Measurements from ENCODE around the gene ARMH2. TPM values are rescaled to one million over a fixed set of nuclear protein-coding genes. Genes with fewer than 3 reads are reported as not detected.

The ARMH2 gene
- total RNA-seq, 1 experiment from 2014 or later: not detected

DNA sequence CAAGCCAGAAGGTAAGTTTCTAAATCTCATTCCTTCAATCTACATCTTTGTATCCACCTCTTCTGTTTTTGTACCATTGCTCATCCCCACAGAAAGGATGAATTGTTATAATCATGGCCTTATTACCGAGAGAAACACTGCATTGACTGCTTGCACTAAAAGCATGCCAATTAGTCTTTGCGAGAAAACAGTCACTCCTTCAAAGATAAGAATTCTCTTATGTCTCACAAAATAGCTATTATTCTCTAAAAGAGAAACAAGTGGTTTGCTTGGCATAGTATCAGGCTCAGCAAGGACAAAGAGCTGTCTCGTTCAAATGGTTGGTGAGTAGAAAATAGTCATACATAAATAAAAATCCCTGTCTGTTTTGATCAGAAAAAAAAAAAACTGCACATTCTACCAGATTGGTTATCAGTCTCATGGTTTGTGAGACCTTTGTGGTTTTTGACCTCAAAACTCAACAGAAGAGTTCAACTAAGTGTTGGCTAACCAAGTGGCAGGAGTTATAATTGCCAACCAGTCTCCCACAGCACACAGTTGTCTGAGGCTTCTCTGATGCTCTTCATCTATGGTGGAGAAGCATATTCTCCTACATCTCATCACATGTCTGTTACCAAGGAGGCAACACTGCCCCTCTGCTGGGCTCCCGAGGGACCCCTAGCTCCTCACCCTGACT is 35.1 kb upstream of the ARMH2 start:
- ATAC-seq (no peak), DNase-seq (ENCODE audit: low read depth, low spot score) (no peak)
- H3K9me3 ChIP-seq (ENCODE audit: control insufficient read depth in 1 of 2, insufficient read depth in 1 of 2, low read depth in 1 of 2, low read length in 2 of 2): no peaks in the 10 kb centered on the region
- no TSS peak for BruUV-seq (replicated peaks)
- no peak overlapping the region for H3K9ac ChIP-seq (ENCODE audit: low read length)
- H4K20me1 ChIP-seq (ENCODE audit: insufficient read depth): no peaks in the 10 kb centered on the region
- no peaks in the 10 kb centered on the region for H3K4me1 ChIP-seq (ENCODE audit: control insufficient read depth in 1 of 2, insufficient read depth in 2 of 2, low read length in 2 of 2)
- no peak overlapping the region for H2AFZ ChIP-seq (ENCODE audit: low read depth, low read length, poor library complexity, severe bottlenecking)
- H3K79me2 ChIP-seq (ENCODE audit: insufficient read depth, low read length): no peaks in the 10 kb centered on the region
- CTCF ChIA-PET: no interaction called here
- intact Hi-C loops (cut with micrococcal nuclease): no loop called here
- POLR2A ChIA-PET: no interaction called here
- TF ChIP-seq POLR2A (IDR thresholded peaks at IDR 0.05; ENCODE audit: borderline replicate concordance, extremely low read depth, insufficient read depth, insufficient read length) (no peak), ELF1 (IDR thresholded peaks at IDR 0.05; ENCODE audit: borderline replicate concordance, low read depth) (no peak), EGR1 (IDR thresholded peaks at IDR 0.05; ENCODE audit: low read depth) (no peak), TCF7L2 (IDR thresholded peaks at IDR 0.05; ENCODE audit: borderline replicate concordance, extremely low read depth, insufficient read depth, insufficient read length) (no peak), SRF (IDR thresholded peaks at IDR 0.05; ENCODE audit: low read depth) (no peak), POLR2AphosphoS5 (IDR thresholded peaks at IDR 0.05; ENCODE audit: low read depth, low read length) (no peak), SP1 (IDR thresholded peaks at IDR 0.05; ENCODE audit: low read depth) (no peak), CBX3 (IDR thresholded peaks at IDR 0.05; ENCODE audit: low read depth) (no peak), JUND (IDR thresholded peaks at IDR 0.05) (no peak), ZNF274 (IDR thresholded peaks at IDR 0.05; ENCODE audit: low read depth, low read length) (no peak), CEBPB (IDR thresholded peaks at IDR 0.05; ENCODE audit: low read depth) (no peak), EZH2 (IDR thresholded peaks at IDR 0.05) (no peak), RAD21 (IDR thresholded peaks at IDR 0.05; ENCODE audit: low read depth) (no peak), FOSL1 (IDR thresholded peaks at IDR 0.05; ENCODE audit: low read depth) (no peak), YY1 (IDR thresholded peaks at IDR 0.05; ENCODE audit: extremely low read depth, insufficient replicate concordance, low read depth, low read length) (no peak), SIN3A (IDR thresholded peaks at IDR 0.05; ENCODE audit: low read depth) (no peak)
- TF ChIP-seq, protein P1, sequence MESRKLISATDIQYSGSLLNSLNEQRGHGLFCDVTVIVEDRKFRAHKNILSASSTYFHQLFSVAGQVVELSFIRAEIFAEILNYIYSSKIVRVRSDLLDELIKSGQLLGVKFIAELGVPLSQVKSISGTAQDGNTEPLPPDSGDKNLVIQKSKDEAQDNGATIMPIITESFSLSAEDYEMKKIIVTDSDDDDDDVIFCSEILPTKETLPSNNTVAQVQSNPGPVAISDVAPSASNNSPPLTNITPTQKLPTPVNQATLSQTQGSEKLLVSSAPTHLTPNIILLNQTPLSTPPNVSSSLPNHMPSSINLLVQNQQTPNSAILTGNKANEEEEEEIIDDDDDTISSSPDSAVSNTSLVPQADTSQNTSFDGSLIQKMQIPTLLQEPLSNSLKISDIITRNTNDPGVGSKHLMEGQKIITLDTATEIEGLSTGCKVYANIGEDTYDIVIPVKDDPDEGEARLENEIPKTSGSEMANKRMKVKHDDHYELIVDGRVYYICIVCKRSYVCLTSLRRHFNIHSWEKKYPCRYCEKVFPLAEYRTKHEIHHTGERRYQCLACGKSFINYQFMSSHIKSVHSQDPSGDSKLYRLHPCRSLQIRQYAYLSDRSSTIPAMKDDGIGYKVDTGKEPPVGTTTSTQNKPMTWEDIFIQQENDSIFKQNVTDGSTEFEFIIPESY (IDR thresholded peaks at IDR 0.05; ENCODE audit: extremely low read depth, insufficient replicate concordance, low read length): no peak
- TF ChIP-seq, protein P2, sequence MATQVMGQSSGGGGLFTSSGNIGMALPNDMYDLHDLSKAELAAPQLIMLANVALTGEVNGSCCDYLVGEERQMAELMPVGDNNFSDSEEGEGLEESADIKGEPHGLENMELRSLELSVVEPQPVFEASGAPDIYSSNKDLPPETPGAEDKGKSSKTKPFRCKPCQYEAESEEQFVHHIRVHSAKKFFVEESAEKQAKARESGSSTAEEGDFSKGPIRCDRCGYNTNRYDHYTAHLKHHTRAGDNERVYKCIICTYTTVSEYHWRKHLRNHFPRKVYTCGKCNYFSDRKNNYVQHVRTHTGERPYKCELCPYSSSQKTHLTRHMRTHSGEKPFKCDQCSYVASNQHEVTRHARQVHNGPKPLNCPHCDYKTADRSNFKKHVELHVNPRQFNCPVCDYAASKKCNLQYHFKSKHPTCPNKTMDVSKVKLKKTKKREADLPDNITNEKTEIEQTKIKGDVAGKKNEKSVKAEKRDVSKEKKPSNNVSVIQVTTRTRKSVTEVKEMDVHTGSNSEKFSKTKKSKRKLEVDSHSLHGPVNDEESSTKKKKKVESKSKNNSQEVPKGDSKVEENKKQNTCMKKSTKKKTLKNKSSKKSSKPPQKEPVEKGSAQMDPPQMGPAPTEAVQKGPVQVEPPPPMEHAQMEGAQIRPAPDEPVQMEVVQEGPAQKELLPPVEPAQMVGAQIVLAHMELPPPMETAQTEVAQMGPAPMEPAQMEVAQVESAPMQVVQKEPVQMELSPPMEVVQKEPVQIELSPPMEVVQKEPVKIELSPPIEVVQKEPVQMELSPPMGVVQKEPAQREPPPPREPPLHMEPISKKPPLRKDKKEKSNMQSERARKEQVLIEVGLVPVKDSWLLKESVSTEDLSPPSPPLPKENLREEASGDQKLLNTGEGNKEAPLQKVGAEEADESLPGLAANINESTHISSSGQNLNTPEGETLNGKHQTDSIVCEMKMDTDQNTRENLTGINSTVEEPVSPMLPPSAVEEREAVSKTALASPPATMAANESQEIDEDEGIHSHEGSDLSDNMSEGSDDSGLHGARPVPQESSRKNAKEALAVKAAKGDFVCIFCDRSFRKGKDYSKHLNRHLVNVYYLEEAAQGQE (IDR thresholded peaks at IDR 0.05; ENCODE audit: low read depth): no peak
- TF ChIP-seq, protein P3, sequence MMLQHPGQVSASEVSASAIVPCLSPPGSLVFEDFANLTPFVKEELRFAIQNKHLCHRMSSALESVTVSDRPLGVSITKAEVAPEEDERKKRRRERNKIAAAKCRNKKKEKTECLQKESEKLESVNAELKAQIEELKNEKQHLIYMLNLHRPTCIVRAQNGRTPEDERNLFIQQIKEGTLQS (IDR thresholded peaks at IDR 0.05): no peak
- TF ChIP-seq, protein P4, sequence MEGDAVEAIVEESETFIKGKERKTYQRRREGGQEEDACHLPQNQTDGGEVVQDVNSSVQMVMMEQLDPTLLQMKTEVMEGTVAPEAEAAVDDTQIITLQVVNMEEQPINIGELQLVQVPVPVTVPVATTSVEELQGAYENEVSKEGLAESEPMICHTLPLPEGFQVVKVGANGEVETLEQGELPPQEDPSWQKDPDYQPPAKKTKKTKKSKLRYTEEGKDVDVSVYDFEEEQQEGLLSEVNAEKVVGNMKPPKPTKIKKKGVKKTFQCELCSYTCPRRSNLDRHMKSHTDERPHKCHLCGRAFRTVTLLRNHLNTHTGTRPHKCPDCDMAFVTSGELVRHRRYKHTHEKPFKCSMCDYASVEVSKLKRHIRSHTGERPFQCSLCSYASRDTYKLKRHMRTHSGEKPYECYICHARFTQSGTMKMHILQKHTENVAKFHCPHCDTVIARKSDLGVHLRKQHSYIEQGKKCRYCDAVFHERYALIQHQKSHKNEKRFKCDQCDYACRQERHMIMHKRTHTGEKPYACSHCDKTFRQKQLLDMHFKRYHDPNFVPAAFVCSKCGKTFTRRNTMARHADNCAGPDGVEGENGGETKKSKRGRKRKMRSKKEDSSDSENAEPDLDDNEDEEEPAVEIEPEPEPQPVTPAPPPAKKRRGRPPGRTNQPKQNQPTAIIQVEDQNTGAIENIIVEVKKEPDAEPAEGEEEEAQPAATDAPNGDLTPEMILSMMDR (IDR thresholded peaks at IDR 0.05 in 2 of 3, conservative IDR thresholded peaks at IDR 0.05 in 1 of 3; ENCODE audit: borderline replicate concordance in 1 of 3, insufficient read depth in 1 of 3, low read depth in 2 of 3, low read length in 2 of 3): no peak
- no peak overlapping the region for H3K27ac ChIP-seq (ENCODE audit: low read depth, low read length)
- H3K4me3 ChIP-seq (replicated peaks in 1 of 2; ENCODE audit: low read depth in 1 of 2, low read length in 2 of 2): no peak overlapping the region
- no peak overlapping the region for H3K4me2 ChIP-seq (ENCODE audit: low read length)
- no peaks in the 10 kb centered on the region for H3K27me3 ChIP-seq (ENCODE audit: insufficient read depth, low read length)
- no peaks in the 10 kb centered on the region for H3K9me2 ChIP-seq (ENCODE audit: insufficient read depth)
- RAD21 ChIA-PET (ENCODE audit: low non-redundant PET in 1 of 2, low total read pairs in 2 of 2, uncharacterized antibody in 2 of 2, unreplicated experiment in 2 of 2): no interaction called here
- no peaks in the 10 kb centered on the region for H3K36me3 ChIP-seq (ENCODE audit: control insufficient read depth in 1 of 2, insufficient read depth in 2 of 2, low read length in 2 of 2)

All from HCT116 (cell line).